ENCODE data around the gene DPM2.

DPM2 gene

GRCh38 chr9:127926906-127927200, 10.8 kb downstream of the DPM2 start:
- TF ChIP-seq CTCF (IDR thresholded peaks at IDR 0.05; ENCODE audit: low read depth, low read length) = no peak
- peak overlapping the region; percentile 29 for H3K4me3 ChIP-seq (ENCODE audit: low read depth, low read length)

DNA sequence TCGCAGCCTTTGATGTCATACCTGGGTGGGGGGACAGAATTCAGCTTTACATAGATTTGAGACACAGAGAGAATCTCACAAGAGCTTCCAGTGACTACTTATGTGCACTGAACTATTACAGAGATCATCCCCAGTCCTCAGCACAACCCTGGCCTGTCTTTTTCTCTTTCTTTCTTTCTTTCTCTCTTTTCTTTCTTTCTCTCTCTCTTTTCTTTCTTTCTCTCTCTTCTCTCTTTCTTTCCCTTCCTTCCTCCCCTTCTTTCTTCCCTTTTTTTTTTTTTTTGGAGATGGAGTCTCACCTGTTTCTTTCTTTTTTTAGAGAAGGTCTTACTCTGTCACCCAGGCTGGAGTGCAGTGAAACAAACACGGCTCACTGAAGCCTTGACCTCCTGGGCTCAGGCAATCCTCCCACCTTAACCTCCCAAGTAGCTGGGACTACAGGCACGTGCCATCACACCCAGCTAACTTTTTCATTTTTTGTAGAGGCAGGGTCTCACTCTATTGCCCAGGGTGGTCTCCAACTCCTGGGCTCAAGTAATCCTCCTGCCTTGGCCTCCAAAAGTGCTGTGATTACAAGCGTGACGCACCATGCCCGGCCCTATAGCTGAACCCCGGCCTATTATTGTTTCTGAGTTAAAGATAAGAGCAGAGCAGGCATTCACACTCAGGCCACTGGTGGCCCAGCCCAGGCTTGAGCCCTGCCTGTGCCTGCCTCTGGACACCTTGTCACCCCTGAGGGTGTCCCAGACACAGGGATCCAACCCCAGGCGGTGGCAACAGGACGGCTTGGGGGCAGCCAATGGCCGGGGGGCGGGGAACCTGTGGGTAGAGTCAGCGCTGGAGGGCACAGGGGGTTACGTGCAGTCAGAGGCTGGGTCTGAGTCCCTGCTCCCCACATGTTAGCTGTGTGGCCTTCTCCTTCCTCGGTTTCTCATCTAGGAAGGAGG, 11.4 kb downstream of the DPM2 start:
- TF ChIP-seq CTCF (IDR thresholded peaks at IDR 0.05; ENCODE audit: low read depth, low read length) = no peak
- no peak overlapping the region for H3K4me3 ChIP-seq (ENCODE audit: low read depth, low read length)

DNA sequence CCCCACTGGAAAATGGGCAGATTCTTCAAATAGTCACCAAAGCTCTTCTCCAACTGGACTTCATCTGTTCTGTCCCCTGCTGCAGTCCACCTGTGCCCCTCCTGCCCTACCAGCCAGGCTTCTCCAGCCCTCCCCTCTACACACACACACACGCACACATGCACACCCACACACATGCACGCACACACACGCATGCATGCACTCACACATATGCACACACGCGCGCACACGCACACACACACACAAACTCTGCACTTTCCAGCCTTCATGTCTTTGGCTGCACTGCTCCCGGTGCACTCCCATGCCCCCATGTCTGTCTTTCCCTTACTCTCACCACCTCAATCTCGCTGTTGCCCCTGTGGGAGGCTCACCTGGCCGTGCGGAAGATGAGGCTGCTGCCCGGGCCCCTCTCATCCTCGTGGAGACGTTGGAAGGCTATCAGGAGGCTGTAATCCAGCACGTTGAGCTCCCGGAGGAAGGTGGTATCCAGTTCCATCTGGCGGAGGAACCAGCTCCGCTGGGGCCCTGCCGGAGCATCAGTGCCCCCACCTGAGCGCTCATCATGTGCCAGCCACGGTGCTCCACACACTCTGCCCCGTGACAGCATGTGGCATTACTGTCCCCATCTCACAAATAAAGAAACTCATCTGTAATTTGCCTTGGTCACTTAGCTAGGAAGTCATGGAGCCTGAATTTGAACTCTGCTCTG, 12.8 kb downstream of the DPM2 start:
- TF ChIP-seq CTCF (IDR thresholded peaks at IDR 0.05; ENCODE audit: low read depth, low read length) = no peak
- no peak overlapping the region for H3K4me3 ChIP-seq (ENCODE audit: low read depth, low read length)

DNA sequence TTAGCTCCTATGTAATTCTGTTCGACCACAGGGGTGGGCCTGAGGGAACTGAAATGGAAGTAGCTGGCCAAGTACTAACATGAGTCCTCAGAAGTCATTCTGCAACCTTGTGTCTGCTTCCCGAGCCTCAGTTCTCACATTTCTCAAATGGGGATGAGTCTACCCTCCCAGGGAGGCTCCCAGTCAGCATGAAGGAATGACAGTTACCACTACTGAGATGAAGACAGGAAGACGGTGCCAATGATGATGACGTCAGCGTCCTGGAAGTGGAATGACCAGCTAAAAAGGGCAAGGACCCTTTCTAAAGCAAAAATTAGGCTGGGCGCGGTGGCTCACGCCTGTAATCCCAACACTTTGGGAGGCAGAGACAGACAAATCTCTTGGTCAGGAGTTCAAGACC, 13.9 kb downstream of the DPM2 start:
- TF ChIP-seq CTCF (IDR thresholded peaks at IDR 0.05; ENCODE audit: low read depth, low read length) = no peak
- H3K4me3 ChIP-seq (ENCODE audit: low read depth, low read length) = no peak overlapping the region

DNA sequence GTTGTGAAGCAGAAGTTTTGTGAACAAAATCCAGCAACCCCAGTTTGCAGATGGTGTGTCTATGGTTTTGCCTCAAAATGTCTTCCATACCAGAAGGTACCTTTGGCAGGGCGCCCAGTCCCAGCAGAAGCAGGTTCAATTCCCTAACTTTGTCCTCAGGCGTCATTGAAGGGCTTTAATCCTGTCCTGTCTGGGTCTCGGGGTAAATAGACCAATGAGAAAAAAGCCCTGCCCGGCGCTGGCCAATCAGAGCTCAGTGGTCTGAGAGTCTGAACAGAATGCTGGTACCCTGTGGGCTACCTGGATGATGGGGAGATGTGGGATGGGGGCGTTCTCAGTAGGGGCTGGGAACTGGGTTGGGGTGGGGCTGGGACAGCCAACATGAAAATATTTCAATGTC, 14.6 kb downstream of the DPM2 start:
- H3K4me3 ChIP-seq (ENCODE audit: low read depth, low read length) = no peak overlapping the region
- no peak for TF ChIP-seq CTCF (IDR thresholded peaks at IDR 0.05; ENCODE audit: low read depth, low read length)

GRCh38 chr9:127921557-127922120, 16.0 kb downstream of the DPM2 start:
- peak overlapping the region; percentile 17; the same call in 1 of the 2 replicates for H3K4me3 ChIP-seq (ENCODE audit: low read depth, low read length)
- peak; percentile 73 for TF ChIP-seq CTCF (IDR thresholded peaks at IDR 0.05; ENCODE audit: low read depth, low read length)

DNA sequence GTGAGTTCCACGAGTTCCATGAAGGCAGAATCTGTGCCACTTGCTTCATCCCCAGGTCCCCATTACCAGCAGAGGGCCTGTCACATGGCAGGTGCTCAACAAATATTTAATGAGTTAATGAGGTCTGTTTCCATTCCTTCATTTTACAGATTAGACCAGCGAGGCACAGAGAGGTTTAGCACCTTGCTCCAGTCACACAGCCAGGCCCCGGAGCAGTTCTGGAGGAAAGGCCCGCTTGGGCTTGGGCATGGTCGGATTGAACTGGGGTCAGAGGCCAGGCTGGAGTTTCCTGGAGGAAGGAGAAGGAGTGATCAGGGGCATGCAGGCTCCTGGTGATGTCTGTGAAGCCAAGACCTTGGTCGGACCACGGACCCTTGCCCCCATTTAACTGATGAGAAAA, 16.9 kb downstream of the DPM2 start:
- no peak for TF ChIP-seq CTCF (IDR thresholded peaks at IDR 0.05; ENCODE audit: low read depth, low read length)
- H3K4me3 ChIP-seq (ENCODE audit: low read depth, low read length) = no peak overlapping the region
